Measurements from ENCODE around the gene TULP3.

The TULP3 gene

DNA sequence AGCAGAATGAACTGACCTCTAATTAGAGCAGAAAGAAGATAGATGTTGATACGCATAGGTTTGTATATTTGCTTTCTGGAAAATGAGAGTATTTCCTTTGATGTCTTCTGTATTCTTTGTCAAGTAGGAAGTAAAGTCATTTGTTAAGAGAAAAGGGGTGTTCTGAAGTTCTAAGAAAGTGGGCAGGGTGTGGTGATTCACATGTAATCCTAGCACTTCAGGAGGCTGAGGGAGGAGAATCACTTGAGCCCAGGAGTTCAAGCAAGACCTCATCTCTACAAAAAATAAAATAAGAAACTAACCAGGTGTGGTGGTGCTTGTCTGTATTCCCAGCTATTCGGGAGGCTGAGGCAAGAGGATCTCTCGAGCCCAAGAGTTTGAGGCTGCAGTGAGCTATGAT is 10.8 kb upstream of the TULP3 start:
- H3K36me3 ChIP-seq = peaks cover 29% of the 10 kb centered on the region
- TF ChIP-seq, protein P1, sequence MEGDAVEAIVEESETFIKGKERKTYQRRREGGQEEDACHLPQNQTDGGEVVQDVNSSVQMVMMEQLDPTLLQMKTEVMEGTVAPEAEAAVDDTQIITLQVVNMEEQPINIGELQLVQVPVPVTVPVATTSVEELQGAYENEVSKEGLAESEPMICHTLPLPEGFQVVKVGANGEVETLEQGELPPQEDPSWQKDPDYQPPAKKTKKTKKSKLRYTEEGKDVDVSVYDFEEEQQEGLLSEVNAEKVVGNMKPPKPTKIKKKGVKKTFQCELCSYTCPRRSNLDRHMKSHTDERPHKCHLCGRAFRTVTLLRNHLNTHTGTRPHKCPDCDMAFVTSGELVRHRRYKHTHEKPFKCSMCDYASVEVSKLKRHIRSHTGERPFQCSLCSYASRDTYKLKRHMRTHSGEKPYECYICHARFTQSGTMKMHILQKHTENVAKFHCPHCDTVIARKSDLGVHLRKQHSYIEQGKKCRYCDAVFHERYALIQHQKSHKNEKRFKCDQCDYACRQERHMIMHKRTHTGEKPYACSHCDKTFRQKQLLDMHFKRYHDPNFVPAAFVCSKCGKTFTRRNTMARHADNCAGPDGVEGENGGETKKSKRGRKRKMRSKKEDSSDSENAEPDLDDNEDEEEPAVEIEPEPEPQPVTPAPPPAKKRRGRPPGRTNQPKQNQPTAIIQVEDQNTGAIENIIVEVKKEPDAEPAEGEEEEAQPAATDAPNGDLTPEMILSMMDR (IDR thresholded peaks at IDR 0.05; ENCODE audit: low read depth, low read length) = no peak
- DNase-seq = no peak
- no peaks in the 10 kb centered on the region for H3K9me3 ChIP-seq (ENCODE audit: severe bottlenecking)
- H3K27ac ChIP-seq = no peak overlapping the region
- H3K4me3 ChIP-seq (ENCODE audit: low read depth, low read length) = no peak overlapping the region
- no peaks in the 10 kb centered on the region for H3K27me3 ChIP-seq (ENCODE audit: insufficient read depth, low read depth, severe bottlenecking)

DNA sequence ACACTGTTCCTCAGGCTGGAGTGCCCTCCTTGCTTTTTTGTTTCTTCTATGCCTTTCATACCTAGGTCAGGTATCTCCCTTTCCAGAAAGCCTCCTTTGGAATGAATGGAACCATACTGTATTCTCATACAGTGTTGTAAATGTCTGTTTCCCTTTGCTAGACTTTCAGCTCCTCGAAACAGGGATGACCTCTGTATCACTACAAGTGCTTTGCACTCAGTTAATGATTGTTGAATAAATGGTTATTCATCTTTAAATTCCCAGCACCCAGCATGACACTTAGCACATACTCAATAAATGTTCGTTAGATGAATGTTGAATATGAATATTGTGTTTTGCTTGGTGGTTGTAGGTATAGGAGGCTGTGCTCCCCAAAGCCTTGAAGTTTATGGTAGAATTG is 5.9 kb upstream of the TULP3 start:
- no peak overlapping the region for H3K4me3 ChIP-seq (ENCODE audit: low read depth, low read length)
- no peaks in the 10 kb centered on the region for H3K9me3 ChIP-seq (ENCODE audit: severe bottlenecking)
- H3K36me3 ChIP-seq = peaks cover 52% of the 10 kb centered on the region
- DNase-seq = no peak
- TF ChIP-seq, protein P1 (IDR thresholded peaks at IDR 0.05; ENCODE audit: low read depth, low read length) = no peak
- no peaks in the 10 kb centered on the region for H3K27me3 ChIP-seq (ENCODE audit: insufficient read depth, low read depth, severe bottlenecking)
- H3K27ac ChIP-seq = no peak overlapping the region; the same call in 1 of the 2 replicates

DNA sequence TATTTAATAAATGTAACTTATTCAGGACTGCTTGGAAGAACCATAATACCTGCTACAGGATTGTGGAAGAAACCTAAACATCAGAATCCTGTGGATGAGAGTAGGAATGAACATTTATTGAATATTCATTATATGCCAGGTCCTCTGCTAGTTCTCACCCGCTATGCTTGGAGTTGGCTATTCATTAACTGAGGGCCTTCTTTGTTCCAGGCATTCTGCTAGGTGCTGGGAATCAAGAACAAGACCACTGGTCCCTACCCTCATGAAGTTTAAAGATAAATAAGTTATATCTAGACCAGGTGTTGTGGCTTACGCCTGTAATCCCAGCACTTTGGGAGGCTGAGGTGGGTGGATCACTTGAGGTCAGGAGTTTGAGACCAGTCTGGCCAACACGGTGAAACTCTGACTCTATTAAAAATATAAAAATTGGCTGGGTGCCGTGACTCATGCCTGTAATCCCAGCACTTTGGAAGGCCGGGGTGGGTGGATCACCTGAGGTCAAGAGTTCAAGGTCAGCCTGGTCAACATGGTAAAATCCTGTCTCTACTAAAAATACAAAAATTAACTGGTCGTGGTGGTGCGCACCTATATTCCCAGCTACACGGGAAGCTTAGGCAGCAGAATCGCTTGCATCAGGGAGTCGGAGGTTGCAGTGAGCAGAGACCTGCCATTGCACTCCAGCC is 3.8 kb upstream of the TULP3 start:
- no peaks in the 10 kb centered on the region for H3K9me3 ChIP-seq (ENCODE audit: severe bottlenecking)
- H3K27ac ChIP-seq = no peak overlapping the region
- H3K27me3 ChIP-seq (ENCODE audit: insufficient read depth, low read depth, severe bottlenecking) = no peaks in the 10 kb centered on the region
- TF ChIP-seq, protein P1 (IDR thresholded peaks at IDR 0.05; ENCODE audit: low read depth, low read length) = no peak
- H3K36me3 ChIP-seq = peaks cover 39% of the 10 kb centered on the region
- no peak overlapping the region for H3K4me3 ChIP-seq (ENCODE audit: low read depth, low read length)
- no peak for DNase-seq

DNA sequence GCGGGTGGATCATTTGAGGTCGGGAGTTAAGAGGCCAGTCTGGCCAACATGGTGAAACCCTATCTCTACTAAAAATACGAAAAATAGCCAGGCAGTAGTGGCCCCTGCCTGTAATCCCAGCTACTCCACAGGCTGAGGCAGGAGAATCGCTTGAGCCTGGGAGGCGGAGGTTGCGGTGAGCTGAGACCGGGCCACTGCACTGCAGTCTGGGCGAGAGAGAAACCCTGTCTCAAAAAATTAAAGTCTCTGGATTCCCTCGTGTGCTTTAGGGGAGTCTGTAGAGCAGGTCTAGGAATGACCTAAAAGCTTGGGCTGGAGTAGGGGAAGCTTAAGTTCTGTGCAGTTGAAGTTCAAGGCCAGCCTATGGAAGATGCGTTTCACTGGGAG is 697 bp upstream of the TULP3 start:
- Histone ChIP-seq H3K9me3 (ENCODE audit: severe bottlenecking) (no peaks in the 10 kb centered on the region), H3K36me3 (peaks cover 39% of the 10 kb centered on the region), H3K4me3 (ENCODE audit: low read depth, low read length) (peak overlapping the region; percentile 70), H3K27me3 (ENCODE audit: insufficient read depth, low read depth, severe bottlenecking) (no peaks in the 10 kb centered on the region), H3K27ac (peak overlapping the region; percentile 87)
- TF ChIP-seq, protein P1 (IDR thresholded peaks at IDR 0.05; ENCODE audit: low read depth, low read length) = no peak
- DNase-seq = no peak

DNA sequence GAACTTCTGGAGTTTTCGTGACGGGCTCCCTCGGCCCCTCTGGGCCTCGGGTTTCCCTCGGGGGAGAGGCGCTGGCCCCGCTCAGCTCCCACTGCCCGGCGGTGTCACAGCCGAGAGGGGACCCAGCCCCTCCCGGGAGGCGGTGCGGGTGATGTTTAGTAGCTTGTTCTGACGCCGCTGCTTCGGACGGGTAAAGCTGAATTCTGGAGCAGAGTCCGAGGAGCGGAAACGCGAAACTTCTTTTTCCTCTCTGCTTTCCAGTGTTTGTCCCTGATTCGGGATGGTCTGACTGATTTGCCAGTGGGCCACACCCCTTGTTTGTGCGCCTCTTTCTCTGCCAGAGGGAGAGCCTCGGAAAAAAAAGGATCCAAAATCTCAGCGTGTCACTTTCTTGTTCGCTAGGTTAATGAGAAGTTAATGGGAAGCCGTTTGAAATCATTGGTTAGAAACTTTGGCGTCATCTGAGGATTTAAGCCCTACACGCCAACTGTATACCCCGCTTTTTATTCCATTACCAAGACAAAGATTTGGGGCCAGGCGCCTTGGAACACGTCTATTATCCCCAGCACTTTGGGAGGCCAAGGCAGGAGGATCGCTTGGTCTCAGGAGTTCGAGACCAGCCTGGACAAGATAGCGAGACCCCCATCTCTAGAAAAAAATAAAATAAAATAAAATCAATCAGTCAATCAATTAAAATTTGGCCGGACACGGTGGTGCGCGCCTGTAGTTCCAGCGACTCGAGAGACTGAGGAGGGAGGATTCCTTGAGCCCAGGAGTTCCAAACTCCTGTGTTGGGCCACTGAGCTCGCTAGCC is 756 bp downstream of the TULP3 start:
- TF ChIP-seq, protein P1 (IDR thresholded peaks at IDR 0.05; ENCODE audit: low read depth, low read length) = no peak
- DNase-seq = peak; percentile 45
- H3K9me3 ChIP-seq (ENCODE audit: severe bottlenecking) = no peaks in the 10 kb centered on the region
- peak overlapping the region; percentile 87 for H3K27ac ChIP-seq
- no peaks in the 10 kb centered on the region for H3K27me3 ChIP-seq (ENCODE audit: insufficient read depth, low read depth, severe bottlenecking)
- peak overlapping the region; percentile 70 for H3K4me3 ChIP-seq (ENCODE audit: low read depth, low read length)
- H3K36me3 ChIP-seq = peaks cover 32% of the 10 kb centered on the region

Data from WERI-Rb-1 (cell line).